Left kidney (tissue), 8 donors: ENCODE results near the gene EDARADD. TPM values are rescaled to one million over a fixed set of nuclear protein-coding genes. Genes with fewer than 3 reads are reported as not detected.
"Not testable (repeated sequence)": the region's sequence is repeated elsewhere in the genome, so short reads cannot be mapped to it uniquely, and the experiment has no call there.

Experiments
- DNase-seq: peaks from one replicate; pipeline ENCODE4 v3.0.0-alpha.2; 2013
- long read RNA-seq, 8 donors: transcript quantifications; one replicate each; lab custom pipeline, GENCODE V29; 2026
- polyA plus RNA-seq: library from polyadenylated mRNA; unstranded; fragments of 120-200 nt; gene quantifications from one replicate; pipeline ENCODE4 v1.2.1, GENCODE V29; 2013; ENCODE audit not compliant: insufficient read length

The EDARADD gene
- polyA plus RNA-seq = 8.2 TPM
- long read RNA-seq, donor 1, partial matches to known transcripts = 0 of 1 reads
- long read RNA-seq, donor 1, other reads (novel, unspliced or antisense) = 0 of 1 reads
- long read RNA-seq, donor 2, partial matches to known transcripts = 0 of 3 reads
- long read RNA-seq, donor 2, other reads (novel, unspliced or antisense) = 0 of 3 reads
- long read RNA-seq, donor 3, partial matches to known transcripts = 0 of 2 reads
- long read RNA-seq, donor 3, other reads (novel, unspliced or antisense) = 0 of 2 reads
- long read RNA-seq, donor 4 = 0 reads
- long read RNA-seq, donor 5, partial matches to known transcripts = 0 of 2 reads
- long read RNA-seq, donor 5, other reads (novel, unspliced or antisense) = 0 of 2 reads
- long read RNA-seq, donor 6, partial matches to known transcripts = 0 of 3 reads
- long read RNA-seq, donor 6, other reads (novel, unspliced or antisense) = 0 of 3 reads
- long read RNA-seq, donor 7, partial matches to known transcripts = 0 of 2 reads
- long read RNA-seq, donor 7, other reads (novel, unspliced or antisense) = 0 of 2 reads
- long read RNA-seq, donor 8 = 0 reads

DNA sequence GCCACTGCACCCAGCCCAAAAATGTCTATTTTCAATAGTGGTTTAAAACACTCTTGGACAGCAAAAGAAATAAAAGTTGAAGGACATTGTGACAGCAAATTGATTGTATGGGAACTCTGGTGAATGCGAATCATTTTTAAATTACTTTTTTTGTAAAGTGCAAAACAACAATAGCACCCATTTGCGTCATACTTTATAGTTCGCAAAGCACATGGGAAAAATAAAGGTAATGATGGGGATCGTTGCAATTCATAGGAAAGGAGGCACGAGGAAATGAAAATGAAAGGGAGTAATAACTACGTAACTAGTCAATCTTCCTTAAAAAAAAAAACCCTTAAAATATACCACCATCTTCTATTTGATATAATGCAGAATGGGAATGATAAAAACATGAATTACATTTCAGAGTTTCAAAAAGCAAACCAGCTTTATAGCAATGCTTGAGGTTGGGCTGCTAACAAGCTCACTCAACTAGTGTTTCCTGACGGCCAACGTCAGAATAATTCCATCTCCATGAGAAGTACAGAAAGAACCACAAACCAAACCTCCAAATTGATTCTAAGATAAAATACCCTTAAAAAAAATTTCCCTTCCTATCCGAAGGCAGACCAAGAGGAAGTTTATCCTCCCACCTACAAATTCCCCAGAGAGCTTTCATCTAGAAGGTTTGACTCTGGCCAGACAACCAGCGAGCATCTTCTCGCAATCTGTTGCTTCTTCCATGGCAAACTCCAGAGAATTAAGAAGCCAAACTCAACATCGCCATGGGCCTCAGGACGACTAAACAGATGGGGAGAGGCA is at the start of gene EDARADD:
Gene EDARADD (plus strand): TSS at position 606 of the 801 bp plus-strand sequence. CDS start 159 bp downstream, at position 765.
- DNase-seq = no peak

- DNase-seq = no peak
These were observed 48.4 kb upstream of the EDARADD start for GRCh38 chr1:236345728-236346127.

DNA sequence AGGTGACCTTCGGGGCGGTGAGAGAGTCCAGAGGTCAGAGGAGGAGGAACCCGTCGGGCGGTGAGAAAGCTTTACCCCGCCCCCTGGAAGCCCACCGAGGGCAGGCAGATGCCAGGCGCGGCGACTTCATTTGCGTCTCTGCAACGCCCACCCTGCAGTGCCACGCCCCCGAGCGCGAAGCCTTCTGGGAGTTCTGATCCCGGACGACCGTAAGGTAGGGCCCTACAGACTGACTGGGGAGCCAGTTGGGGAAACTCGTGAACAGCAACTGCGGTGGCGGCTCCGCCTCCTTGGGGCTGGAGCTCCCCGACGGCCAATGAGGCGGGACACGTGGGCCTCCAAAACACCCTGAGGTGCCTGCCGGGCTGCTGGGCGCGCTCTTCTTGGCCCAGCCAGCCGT is 46.0 kb upstream of the EDARADD start:
- DNase-seq = no peak

GRCh38 chr1:236350308-236350707 is 43.8 kb upstream of the EDARADD start:
- DNase-seq = no peak

DNA sequence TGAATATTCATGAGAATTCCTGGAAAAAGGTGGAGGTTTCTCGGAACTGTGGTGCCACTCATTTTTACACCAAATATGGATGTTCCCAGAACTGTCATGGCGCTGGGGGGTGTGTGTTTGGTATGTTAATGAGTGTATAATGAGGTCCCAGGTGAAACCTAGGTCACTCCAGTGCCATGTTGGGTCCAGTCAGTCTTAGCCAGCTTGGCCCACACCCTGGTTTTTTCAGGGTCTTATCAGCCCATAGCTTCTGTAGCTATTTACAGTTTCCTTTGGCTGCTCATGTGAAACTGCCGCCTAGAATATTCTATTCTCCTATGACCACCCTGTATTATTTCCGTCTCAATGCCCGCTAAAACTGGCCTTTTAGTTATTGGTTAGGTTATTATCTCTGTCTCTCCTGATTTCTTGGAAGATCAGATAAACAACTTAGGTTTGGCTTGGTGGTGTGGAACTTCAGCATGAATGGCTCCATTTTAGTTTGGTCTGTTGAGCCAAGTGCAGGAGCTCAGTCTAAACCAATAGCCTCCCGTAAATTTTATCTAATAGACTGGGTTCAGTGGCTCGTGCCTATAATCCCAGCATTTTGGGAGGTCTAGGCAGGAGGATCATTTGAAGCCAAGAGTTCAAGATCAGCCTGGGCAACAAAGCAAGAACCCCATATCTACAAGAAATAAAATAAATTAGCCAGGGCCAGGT is 42.1 kb upstream of the EDARADD start:
- DNase-seq = no peak

DNA sequence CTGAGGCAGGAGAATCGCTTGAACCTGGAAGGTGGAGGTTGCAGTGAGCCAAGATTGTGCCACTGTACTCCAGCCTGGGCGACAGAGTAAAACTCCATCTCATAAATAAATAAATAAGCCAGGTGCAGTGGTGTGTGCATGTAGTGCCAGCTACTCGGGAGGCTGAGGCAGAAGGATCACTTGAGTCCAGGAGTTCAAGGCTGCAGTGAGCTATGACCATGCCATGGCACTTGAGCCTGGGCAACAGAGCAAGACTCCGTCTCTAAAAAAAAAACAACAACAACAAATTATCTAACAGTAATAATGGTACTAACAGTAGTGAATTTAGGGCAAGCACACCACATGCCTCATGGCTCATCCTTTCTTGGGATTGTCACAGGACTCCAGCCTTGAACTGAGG is 41.3 kb upstream of the EDARADD start:
- not testable (repeated sequence) for DNase-seq

DNA sequence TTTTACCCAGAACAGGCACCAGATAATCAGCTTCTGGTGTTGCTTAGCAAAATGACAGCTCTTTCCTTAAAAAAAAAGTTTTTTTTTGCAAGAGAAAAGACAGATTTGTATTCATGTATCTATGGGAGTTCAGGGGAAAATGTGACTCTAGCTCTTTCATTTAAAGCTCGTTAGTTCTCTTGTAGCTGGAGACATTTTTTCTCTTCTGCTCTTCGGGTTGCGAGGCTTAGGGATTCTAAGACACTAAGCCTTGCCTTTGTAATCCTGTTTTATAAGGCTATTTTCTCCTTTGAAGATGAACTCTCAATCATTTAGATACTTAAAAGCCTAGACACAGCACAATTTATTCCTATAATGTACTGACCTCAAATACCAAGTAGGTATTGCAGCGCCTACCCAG is 40.3 kb upstream of the EDARADD start:
- DNase-seq = no peak

DNA sequence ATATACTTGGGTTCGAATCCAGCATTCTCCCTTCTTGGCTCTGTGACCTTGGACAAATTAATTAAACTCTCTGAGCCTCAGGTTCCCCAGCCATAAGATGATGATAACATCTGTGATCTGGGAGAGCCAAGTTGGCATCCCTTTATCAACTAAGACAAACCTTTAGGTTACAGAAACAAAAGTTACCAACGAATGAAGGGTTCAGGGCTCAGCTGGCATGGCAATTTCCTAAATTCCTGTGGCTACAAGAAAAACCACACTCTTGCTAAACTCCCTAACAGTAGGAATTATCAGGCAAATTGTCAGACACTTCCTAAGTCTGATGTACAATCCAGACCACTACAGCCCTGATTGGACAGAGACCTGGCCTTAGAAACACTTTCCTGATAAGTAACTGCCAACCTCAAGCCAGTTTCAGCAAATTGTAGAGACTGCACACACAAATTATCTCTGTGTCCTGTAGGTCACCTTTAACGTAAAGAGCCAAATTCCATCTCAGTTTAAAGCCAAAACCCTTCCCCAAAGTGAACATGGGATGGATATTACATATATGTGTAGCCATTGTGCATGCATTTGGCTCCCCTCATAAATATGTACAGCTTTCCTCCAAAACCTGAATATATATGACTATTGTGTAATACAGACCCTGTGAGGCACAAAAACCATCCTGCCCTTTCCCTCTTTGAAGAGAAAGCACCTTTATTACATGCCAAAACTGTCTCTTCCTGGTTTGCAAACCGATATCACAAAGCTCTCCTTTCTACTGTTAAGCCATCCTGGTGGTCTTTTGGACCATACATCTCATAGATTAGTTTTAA is 39.5 kb upstream of the EDARADD start:
- DNase-seq = no peak

DNA sequence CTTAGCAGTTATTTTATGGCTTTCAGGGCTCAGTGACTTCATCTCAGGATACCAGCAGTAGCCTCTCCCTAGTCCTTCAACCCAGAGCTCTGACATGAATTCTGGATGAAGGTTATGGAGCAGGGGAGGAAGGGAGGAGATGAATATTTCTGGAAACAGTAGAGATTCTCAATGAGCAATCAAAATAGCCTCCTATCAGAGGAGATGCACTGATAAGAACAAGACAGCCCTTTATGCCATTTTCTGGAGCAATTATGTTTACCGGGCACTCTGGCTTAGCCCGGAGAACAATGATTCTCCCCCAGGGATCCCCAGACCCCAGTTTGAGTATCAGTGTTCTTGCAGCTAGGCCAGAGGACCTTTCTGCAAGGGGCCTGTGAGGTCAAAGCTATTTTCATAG is 37.9 kb upstream of the EDARADD start:
- no peak for DNase-seq

DNA sequence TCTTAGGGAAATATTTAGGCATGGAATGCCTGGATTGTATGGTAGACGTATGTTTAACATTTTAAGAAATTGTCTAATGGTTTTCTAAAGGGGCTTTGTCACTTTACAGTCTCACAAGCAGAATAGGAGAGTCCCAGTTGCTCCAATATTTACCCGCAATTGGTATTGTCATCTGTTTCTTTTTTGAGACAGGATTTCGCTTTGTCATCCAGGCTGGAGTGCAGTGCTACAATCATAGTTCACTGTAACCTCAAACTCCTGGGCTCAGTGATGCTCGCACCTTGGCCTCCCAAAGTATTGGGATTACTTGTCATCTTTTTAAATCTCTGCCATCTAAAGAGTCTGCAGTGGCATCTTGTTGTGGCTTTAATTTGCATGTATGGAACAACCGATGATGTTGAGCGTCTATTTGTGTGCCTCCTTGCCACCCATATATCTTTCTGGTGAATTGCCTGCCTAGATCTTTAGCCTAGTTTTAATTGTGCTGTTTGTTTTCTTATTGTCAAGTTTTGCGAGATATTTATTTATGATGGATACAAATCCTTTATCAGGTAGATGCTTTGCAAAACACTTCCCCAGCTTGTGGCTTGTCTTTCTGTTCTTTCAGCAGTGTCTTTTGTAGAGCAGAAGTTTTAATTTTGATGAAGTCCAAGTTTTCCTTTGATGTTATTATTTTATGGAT is 32.0 kb upstream of the EDARADD start:
- DNase-seq = no peak

- no peak for DNase-seq
These were observed 30.8 kb upstream of the EDARADD start for GRCh38 chr1:236363237-236363636.

DNA sequence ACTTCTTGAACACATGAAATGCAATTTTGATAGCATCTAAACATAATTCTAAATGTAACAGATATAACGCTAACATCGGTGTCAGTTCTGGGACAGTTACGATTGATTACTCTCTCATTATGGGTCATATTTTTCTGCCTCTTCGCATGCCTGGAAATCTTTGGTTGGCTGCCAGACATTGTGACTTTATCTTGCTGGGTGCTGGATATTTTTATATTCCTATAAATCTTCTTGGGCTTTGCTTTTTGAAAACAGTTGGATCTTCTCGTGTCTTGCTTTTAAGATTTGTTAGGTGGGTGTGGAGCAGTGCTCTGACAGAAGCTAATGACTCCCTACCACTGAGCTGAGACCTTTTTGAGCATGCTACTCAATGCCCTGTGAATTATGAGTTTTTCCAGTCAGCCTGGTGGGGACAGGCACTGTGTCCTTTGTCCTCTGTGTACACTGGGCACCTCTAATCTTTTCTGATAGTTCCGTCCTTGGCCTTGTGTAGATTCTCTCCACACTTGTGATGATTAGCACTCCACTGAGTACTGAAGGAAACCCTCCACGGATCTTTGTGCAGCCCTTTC is 28.0 kb upstream of the EDARADD start:
- DNase-seq = peak; percentile 31

DNA sequence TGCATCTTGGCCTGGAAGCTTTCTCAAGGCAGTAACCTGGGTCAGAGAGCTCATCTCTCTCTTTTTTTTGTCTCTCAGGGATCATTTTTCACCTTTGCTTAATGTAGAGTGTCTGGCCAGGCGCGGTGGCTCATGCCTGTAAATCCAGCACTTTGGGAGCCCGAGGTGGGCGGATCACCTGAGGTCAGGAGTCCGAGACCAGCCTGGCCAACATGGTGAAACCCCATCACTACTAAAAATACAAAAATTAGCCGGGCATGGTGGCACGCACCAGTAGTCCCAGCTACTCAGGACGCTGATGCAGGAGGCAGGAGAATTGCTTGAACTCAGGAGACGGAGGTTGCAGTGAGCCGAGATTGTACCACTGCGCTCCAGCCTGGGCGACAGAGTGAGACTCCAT is 27.4 kb upstream of the EDARADD start:
- DNase-seq = not testable (repeated sequence)

GRCh38 chr1:236370420-236370819 is 23.7 kb upstream of the EDARADD start:
- no peak for DNase-seq

GRCh38 chr1:236371083-236371482 is 23.0 kb upstream of the EDARADD start:
- no peak for DNase-seq

- no peak for DNase-seq
These were observed 16.1 kb upstream of the EDARADD start for GRCh38 chr1:236377832-236378535.

DNA sequence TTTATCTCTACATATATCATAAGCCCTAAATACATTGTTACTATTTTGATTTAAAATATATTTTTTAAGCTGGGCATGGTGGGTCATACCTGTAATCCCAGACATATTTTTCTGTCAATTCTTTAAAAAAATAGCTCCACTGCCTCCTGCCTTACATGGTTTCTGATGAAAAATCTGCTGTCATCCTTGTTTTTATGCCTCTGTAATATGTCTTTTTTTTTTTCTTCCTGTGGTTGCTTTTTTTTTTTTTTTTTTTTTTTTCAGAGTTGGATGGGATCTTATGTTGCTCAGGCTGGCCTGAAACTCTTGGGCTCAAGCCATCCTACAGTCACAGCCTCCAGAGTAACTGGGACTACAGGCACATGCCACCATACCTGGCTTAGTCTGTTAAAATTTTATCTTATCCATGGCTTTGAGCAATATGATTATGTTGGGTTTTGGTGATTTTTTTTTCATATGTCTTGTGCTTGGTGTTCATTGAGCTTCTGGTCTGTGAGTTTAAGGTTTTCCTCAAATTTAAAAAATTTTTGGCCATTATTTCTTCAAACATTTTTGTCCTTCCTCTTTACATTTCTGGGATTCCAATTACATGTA is 12.4 kb upstream of the EDARADD start:
- no peak for DNase-seq

- DNase-seq = no peak
These were observed 5.8 kb upstream of the EDARADD start for GRCh38 chr1:236388332-236388731.

GRCh38 chr1:236389253-236389652 is 4.8 kb upstream of the EDARADD start:
- DNase-seq = no peak
